GM20000 (cell line): ENCODE results near the gene KLHDC7A.

Source experiments
- DNase-seq: peaks from one replicate; pipeline ENCODE4 v3.0.0; 2012; ENCODE audit warnings: low spot score
- TF ChIP-seq, protein P1 (sequence below): IDR thresholded peaks from 2 replicates; pipeline ENCODE4 v1.5.1; 2012; ENCODE audit warnings: mild to moderate bottlenecking, control low read depth; ENCODE audit errors: extremely low read depth, missing control alignments

The KLHDC7A gene

DNA sequence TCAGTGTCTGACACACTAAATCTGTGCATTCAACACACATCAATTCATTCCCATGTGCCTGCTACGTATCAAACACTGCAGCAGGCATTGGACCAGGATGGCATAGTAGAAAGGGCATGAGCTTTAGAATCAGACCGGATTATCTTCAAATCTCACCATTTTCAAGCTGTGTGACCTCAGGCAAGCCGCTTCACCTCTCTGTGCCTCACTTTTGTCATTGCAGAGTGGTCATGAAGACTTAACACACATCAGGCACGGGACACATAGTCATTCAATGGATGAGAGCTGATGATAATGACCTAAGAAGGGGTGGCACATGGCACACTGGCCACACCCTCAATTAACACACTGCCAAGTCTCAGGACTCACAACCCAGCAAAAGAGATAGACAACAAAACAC, 46.8 kb downstream of the KLHDC7A start:
- DNase-seq: no peak
- TF ChIP-seq, protein P1, sequence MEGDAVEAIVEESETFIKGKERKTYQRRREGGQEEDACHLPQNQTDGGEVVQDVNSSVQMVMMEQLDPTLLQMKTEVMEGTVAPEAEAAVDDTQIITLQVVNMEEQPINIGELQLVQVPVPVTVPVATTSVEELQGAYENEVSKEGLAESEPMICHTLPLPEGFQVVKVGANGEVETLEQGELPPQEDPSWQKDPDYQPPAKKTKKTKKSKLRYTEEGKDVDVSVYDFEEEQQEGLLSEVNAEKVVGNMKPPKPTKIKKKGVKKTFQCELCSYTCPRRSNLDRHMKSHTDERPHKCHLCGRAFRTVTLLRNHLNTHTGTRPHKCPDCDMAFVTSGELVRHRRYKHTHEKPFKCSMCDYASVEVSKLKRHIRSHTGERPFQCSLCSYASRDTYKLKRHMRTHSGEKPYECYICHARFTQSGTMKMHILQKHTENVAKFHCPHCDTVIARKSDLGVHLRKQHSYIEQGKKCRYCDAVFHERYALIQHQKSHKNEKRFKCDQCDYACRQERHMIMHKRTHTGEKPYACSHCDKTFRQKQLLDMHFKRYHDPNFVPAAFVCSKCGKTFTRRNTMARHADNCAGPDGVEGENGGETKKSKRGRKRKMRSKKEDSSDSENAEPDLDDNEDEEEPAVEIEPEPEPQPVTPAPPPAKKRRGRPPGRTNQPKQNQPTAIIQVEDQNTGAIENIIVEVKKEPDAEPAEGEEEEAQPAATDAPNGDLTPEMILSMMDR: no peak

DNA sequence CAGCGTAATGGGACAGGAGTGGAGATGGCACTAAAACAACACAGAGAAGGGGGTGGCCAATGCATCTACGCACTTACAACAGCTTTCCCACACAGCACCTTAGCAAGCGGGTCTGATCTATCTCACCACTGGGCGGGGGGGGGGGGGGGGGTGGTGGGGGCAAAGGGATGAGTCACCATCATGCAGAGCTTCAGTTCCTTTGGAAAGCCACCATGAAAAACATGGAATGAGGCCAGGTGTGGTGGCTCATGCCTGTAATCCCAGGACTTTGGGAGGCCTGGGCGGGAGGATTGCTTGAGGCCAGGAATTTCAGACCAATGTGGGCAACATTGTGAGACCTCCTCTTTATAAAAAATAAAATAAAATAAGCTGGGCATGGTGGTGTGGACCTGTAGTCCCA, 47.2 kb downstream of the KLHDC7A start:
- no peak for DNase-seq
- TF ChIP-seq, protein P1: no peak

DNA sequence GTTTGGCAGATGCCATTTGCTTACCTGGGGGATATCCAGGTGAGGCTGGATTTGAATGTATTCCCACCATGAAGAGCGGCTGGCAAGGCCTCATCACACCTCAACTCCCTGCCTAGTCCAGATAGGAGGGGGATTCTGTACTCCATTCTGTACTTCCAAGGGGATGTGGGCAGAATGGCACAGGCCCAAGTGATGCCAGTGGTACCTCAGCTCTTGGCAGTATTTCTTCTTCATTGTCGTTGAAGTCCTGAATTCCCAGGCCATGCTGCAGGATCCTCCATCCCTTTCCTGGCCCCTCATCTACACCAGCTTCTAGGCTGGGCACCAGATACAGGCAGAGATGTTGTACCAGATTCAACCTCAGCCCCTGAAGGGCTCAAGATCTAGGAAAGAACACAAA, 47.9 kb downstream of the KLHDC7A start:
- no peak for DNase-seq
- TF ChIP-seq, protein P1: no peak

DNA sequence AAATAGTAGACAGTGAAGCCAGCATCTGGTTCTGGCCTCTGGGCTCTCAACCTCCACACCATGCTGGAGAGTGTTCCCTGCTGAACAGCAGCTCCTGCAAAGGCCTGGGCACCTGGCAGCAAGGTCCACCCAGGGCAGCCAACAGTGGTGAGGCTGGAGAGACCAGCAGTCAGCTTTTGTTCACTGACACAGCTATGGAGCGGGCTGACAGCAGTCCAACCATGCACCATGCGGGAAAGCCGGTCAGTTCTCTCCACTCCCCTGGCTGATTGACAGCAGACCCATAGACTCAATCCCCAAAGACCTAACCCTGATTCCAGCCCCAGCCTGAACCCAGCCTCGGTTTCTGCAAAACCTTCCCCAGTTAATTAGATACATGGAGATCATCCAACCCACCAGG, 49.0 kb downstream of the KLHDC7A start:
- no peak for DNase-seq
- TF ChIP-seq, protein P1: no peak

DNA sequence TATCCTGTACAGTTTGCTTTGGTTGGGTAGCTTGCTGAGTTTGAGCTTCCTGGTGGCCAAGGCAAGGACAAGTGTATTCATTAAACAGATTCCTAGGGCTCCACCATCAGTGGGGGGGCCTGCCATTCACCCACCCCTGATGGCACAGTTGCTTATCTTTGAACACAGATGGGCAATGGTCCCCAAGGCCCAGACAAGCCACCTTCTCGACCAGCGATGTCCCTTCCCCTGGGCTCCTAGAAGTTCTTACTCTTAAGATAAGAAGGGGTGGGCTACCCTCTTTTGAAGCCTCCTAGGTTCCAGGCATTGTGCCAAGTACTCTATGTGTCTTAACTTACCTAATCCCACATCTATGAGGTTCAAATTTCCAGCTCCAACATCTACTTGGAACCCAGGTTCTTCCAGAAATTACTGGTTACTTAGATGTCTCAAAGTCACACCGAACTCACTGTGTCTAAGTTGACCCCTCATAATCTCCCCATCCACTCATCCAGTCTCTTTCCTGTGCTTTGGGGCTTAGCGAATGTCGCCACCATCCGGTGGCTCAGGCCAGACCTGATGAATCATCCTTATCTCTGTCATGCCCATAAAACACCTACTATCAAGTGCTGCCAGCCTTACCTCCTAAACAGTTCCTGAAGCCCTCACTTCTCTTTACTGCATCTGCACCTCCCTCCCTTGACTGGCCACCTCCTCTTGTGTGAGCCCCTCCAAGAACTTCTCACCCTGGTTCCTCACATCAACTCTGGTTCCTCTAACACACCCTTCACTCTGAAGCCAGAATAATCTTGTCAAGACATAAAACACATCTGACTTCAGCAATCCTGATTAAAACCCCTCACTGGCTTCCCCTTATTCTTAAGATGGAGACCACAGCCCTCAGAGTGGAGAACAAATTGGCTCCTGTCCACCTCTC, 50.1 kb downstream of the KLHDC7A start:
- TF ChIP-seq, protein P1: peak; percentile 8
- no peak for DNase-seq

DNA sequence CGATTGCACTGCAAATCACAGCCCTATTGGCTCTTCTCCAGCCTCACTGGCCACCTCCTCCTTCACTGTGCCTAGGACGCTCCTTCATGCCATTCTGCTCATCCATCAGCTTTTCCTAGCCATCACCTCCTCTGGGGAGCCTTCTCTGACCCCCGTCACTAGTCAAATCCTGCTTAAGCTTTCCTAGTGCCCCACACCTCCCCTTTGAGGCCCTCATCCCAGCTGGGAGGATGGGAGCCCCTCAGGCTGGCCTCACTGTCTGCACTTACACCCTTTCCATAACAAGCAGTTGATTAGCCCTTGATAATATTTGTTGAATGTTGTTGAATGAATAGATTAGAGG, 50.7 kb downstream of the KLHDC7A start:
- TF ChIP-seq, protein P1: no peak

DNA sequence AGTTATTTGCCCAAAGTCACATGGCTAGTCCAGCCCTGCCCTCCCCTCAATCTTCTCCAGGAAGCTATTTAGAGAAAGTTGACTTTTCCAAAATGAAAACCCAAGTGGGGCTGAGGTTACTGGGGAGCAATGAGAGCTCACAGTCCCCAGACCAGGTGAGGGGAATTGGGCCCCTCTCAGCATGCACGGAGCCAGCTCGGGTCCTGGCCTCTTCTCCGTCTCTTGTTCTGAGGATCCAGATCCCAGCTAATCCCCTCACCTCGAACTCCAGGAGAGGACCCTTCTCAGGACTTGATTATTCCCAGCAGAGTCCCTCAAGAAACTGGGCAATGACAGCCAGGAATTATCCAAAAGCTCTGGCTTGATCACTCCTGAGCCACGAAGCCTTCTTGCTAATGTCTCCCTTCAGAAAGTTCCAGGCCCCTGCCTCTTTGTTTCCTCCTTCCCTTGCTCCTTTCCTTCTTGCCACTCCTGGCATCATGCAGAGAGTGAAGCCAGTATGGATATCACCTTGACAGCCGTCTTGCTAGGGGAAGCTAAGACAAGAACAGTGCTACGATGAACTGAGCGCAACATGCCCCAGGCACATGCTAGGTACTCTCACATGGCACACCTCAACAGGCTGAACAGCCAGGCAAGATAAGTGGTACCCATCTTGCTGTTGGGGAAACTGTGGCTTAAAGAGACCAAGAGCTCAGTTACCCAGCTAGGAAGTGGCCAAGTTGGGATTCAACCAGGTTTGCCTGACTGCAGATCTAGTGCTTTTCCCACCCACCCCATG, 51.9 kb downstream of the KLHDC7A start:
- DNase-seq: no peak

More for the DNA sequence above, 50.7 kb downstream of the KLHDC7A start:
- no peak for DNase-seq

More for the DNA sequence above, 51.9 kb downstream of the KLHDC7A start:
- TF ChIP-seq, protein P1: no peak
